OCI-LY7 (cell line): ENCODE measurements around the gene TMEM181. TPM values are rescaled to one million over a fixed set of nuclear protein-coding genes. Genes with fewer than 3 reads are reported as not detected.
A peak's percentile ranks its signal among the peaks of the same experiment; 100 is the strongest.
"Not testable (repeated sequence)": the region's sequence is repeated elsewhere in the genome, so short reads cannot be mapped to it uniquely, and the experiment has no call there.

Source experiments
- BruUV-seq: library from RNA; stranded (reverse); fragments of 400-500 nt; replicated peaks from 2 replicates; lab custom pipeline; 2021; lab: Mats Ljungman, UMichigan
- CTCF ChIA-PET: fragments of 300-600 bp; sonication (Branson Sonifier 250); formaldehyde crosslinking; loops from one replicate; lab custom pipeline; 2022; ENCODE audit warnings: antibody characterized with exemption; ENCODE audit not compliant: unreplicated experiment; lab: Charles Lee
- POLR2A ChIA-PET: fragments of 300-600 bp; sonication (Branson Sonifier 250); formaldehyde crosslinking; loops from one replicate; lab custom pipeline; 2022; ENCODE audit warnings: antibody characterized with exemption; lab: Charles Lee
- DNase-seq: peaks from one replicate; pipeline ENCODE4 v3.0.0-alpha.2; 2015; ENCODE audit warnings: low spot score
- H2AFZ ChIP-seq: fragments of 200-600 bp; sonication (generic), shearing (Covaris generic); 2 replicates; pipeline ENCODE4 v1.6.1; 2014; ENCODE audit warnings: mild to moderate bottlenecking, antibody characterized with exemption, low read length, moderate library complexity
- H3K27ac ChIP-seq: fragments of 200-600 bp; sonication (generic); 2 replicates; pipeline ENCODE4 v1.5.1; 2014; ENCODE audit warnings: mixed run types, low read depth, mild to moderate bottlenecking, moderate library complexity, low read length, inconsistent platforms; ENCODE audit not compliant: poor library complexity, severe bottlenecking
- H3K36me3 ChIP-seq: fragments of 200-600 bp; sonication (generic); 2 replicates; pipeline ENCODE4 v1.6.1; 2014; ENCODE audit warnings: mild to moderate bottlenecking, antibody characterized with exemption, low read length, moderate library complexity, mixed read lengths; ENCODE audit not compliant: insufficient read depth
- H3K4me1 ChIP-seq: fragments of 200-600 bp; sonication (generic); 2 replicates; pipeline ENCODE4 v1.5.1; 2014; ENCODE audit warnings: mild to moderate bottlenecking, low read length; ENCODE audit not compliant: insufficient read depth, poor library complexity, severe bottlenecking
- H3K4me2 ChIP-seq: fragments of 200-600 bp; sonication (generic); 2 replicates; pipeline ENCODE4 v1.6.1; 2014; ENCODE audit warnings: mild to moderate bottlenecking, low read length
- H3K4me3 ChIP-seq: fragments of 200-600 bp; sonication (generic); 2 replicates; pipeline ENCODE4 v1.5.1; 2014; ENCODE audit warnings: mild to moderate bottlenecking, low read depth, low read length; ENCODE audit not compliant: poor library complexity, severe bottlenecking
- H3K79me2 ChIP-seq: fragments of 200-600 bp; sonication (generic); 2 replicates; pipeline ENCODE4 v1.6.1; 2016; ENCODE audit warnings: low read depth, mild to moderate bottlenecking, low read length, moderate library complexity, mixed read lengths; ENCODE audit not compliant: insufficient read depth
- H3K9me2 ChIP-seq: fragments of 200-600 bp; sonication (generic); 2 replicates; pipeline ENCODE4 v1.6.1; 2016; ENCODE audit warnings: mild to moderate bottlenecking, low read length, mixed read lengths; ENCODE audit not compliant: insufficient read depth
- H3K9me3 ChIP-seq: fragments of 200-600 bp; sonication (generic); 2 replicates; pipeline ENCODE4 v1.6.1; 2014; ENCODE audit warnings: mild to moderate bottlenecking, mixed run types, low read length, mixed read lengths
- H4K20me1 ChIP-seq: fragments of 200-600 bp; sonication (generic); 2 replicates; pipeline ENCODE4 v1.6.1; 2014; ENCODE audit warnings: mild to moderate bottlenecking, antibody characterized with exemption, low read length, moderate library complexity, mixed read lengths; ENCODE audit not compliant: insufficient read depth
- EZH2phosphoT487 ChIP-seq: fragments of 200-600 bp; sonication (generic); IDR thresholded peaks from 2 replicates; pipeline ENCODE4 v1.6.1; 2018; ENCODE audit warnings: low read depth, borderline replicate concordance, mild to moderate bottlenecking, mixed run types, antibody characterized with exemption, low read length, moderate library complexity, mixed read lengths
- intact Hi-C: fragments of 100-400 bp; cut with micrococcal nuclease; formaldehyde crosslinking; loops from one replicate; pipeline ENCODE4 v1.10.0; 2022; ENCODE audit not compliant: unreplicated experiment
- total RNA-seq, 2 experiments: library from RNA; depleted of rRNA in 1 of 2; stranded (reverse); fragments of >200 nt in 1 of 2; shearing (Covaris generic) in 1 of 2; gene quantifications; 2 replicates each; pipeline ENCODE4 v1.2.3, GENCODE V29; 2014 to 2022
- TF ChIP-seq, protein P1 (sequence below): fragments of 200-600 bp; sonication (generic); conservative IDR thresholded peaks from 2 replicates; pipeline ENCODE4 v1.5.1; 2014; ENCODE audit warnings: mild to moderate bottlenecking, antibody characterized with exemption, low read length, moderate library complexity, mixed read lengths

TMEM181 gene
- total RNA-seq, 2 experiments from 2014 or later = 8.0 to 12.5 TPM

DNA sequence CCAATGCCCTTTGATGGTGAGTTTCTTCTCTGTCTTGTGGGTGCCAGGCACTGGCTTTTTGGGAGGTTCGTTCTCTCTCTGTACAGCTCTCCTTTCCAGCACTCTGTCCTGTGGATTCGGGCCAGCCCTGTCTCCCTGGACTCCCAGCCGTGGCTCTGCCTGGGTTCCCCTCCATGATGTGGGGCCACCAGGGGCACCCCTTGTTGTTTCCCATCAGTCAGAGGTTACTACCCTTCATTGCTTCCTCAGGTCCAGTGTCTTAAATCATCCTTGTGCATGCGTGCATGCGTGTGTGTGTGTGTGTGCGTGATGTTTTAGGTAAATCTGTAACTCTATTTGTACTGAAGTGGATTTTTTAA is 44.1 kb downstream of the TMEM181 start:
- Histone ChIP-seq H3K4me2 (no peak overlapping the region), H2AFZ (no peak overlapping the region), H4K20me1 (no peaks in the 10 kb centered on the region), H3K4me1 (no peaks in the 10 kb centered on the region), H3K79me2 (no peaks in the 10 kb centered on the region), H3K27ac (no peak overlapping the region), H3K9me3 (no peaks in the 10 kb centered on the region), H3K4me3 (no peak overlapping the region), H3K9me2 (no peaks in the 10 kb centered on the region), H3K36me3 (peaks cover 45% of the 10 kb centered on the region)
- intact Hi-C loops = no loop called here
- DNase-seq = no peak
- ChIA-PET CTCF (interaction anchor here (0.5 kb wide), 1 partner anchor 876 kb away, joined by 3 read pairs; no protein-coding TSS in a partner anchor), POLR2A (interaction anchor here (0.6 to 0.7 kb wide), 2 partner anchors 341 to 788 kb away, joined by 3 read pairs; no protein-coding TSS in a partner anchor)
- no peak for TF ChIP-seq EZH2phosphoT487
- no TSS peak for BruUV-seq

DNA sequence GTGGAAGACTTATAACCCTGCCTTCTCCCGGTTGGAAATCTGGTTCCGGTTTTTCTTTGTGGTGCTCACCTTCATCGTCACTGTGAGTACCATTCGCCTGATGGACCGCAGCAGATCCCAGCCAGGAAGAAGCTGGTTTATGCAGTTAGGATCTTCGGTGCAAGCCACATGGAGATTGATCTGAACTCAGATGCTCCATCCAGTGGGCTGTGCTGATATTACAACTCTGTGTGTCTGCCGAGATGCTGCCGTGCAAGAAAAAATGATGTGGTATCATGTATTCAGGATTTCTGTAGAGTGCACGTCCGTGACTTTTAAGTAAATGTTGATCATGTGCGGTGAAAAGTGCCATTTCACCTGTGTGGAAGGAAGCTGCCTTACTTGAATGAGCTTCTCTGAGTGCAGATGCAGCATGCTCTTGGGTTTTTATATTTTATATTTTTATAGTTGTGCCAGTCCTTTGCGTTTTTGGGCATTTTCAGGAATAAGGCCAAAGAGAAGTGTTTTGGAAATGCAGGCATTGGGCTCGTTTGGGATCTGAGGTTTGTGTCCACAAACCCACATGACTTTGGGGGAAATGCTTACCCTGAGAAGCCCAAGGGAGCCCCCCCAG is 45.5 kb downstream of the TMEM181 start:
- DNase-seq = peak; percentile 67
- Histone ChIP-seq H3K4me3 (no peak overlapping the region), H3K27ac (no peak overlapping the region), H2AFZ (no peak overlapping the region), H3K4me2 (no peak overlapping the region), H3K9me2 (no peaks in the 10 kb centered on the region), H4K20me1 (no peaks in the 10 kb centered on the region), H3K9me3 (no peaks in the 10 kb centered on the region), H3K79me2 (no peaks in the 10 kb centered on the region), H3K36me3 (peaks cover 47% of the 10 kb centered on the region), H3K4me1 (no peaks in the 10 kb centered on the region)
- ChIA-PET CTCF (no interaction called here), POLR2A (interaction anchor here (0.6 kb wide), 1 partner anchor 231 kb away, joined by 5 read pairs; no protein-coding TSS in a partner anchor)
- intact Hi-C loops = loop anchor here (1.0 kb wide), 1 partner anchor 384 kb away; no protein-coding TSS in a partner anchor
- TF ChIP-seq, protein P1, sequence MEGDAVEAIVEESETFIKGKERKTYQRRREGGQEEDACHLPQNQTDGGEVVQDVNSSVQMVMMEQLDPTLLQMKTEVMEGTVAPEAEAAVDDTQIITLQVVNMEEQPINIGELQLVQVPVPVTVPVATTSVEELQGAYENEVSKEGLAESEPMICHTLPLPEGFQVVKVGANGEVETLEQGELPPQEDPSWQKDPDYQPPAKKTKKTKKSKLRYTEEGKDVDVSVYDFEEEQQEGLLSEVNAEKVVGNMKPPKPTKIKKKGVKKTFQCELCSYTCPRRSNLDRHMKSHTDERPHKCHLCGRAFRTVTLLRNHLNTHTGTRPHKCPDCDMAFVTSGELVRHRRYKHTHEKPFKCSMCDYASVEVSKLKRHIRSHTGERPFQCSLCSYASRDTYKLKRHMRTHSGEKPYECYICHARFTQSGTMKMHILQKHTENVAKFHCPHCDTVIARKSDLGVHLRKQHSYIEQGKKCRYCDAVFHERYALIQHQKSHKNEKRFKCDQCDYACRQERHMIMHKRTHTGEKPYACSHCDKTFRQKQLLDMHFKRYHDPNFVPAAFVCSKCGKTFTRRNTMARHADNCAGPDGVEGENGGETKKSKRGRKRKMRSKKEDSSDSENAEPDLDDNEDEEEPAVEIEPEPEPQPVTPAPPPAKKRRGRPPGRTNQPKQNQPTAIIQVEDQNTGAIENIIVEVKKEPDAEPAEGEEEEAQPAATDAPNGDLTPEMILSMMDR = peak; percentile 85
- TF ChIP-seq EZH2phosphoT487 = no peak
- no TSS peak for BruUV-seq

DNA sequence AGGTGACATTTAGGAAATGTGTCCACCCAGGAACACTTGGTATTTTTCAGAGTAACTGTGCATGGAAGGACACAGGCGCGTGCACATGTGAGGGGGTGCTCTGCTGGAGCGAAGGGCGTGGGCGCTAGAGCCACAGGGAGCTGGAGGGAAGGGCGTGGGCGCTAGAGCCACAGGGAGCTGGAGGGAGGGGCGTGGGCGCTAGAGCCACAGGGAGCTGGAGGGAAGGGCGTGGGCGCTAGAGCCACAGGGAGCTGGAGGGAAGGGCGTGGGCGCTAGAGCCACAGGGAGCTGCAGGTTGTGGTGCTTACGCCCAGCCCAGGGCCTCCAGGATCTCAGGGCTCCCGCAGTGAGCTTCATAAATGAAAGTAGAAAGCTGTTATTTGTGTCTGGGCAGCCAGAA is 46.1 kb downstream of the TMEM181 start:
- CTCF ChIA-PET, H3K9me3 ChIP-seq, H4K20me1 ChIP-seq, H2AFZ ChIP-seq, H3K4me2 ChIP-seq, H3K79me2 ChIP-seq, H3K4me1 ChIP-seq, H3K9me2 ChIP-seq, DNase-seq, intact Hi-C loops, H3K4me3 ChIP-seq, H3K27ac ChIP-seq, BruUV-seq: not testable (repeated sequence)
- POLR2A ChIA-PET = interaction anchor here (0.6 kb wide), 1 partner anchor 244 kb away, joined by 3 read pairs; no protein-coding TSS in a partner anchor
- H3K36me3 ChIP-seq = peaks cover 53% of the 10 kb centered on the region
